Activated T-helper 2 cell treated with anti-CD3 and anti-CD28 coated beads, Interferon-gamma antibody, Interleukin-2, Interleukin-4, amounts not matched to agents 10 μg/mL and 5 μg/mL and 100 μg/mL, durations not matched to agents 14 hours and 24 hours and 36 hours (primary cell): Measurements from ENCODE around the gene UBE2F. TPM values are rescaled to one million over a fixed set of nuclear protein-coding genes. Genes with fewer than 3 reads are reported as not detected.
A peak's percentile ranks its signal among the peaks of the same experiment; 100 is the strongest.
"Not testable (repeated sequence)": the region's sequence is repeated elsewhere in the genome, so short reads cannot be mapped to it uniquely, and the experiment has no call there.

ENCODE experiments used
- DNase-seq: peaks from one replicate; pipeline ENCODE4 v3.0.0; 2021; ENCODE audit warnings: low spot score
- H3K27ac Mint-ChIP-seq: one replicate; pipeline ENCODE4 v1.8.0; 2021; ENCODE audit warnings: mixed read lengths
- H3K27me3 Mint-ChIP-seq: one replicate; pipeline ENCODE4 v1.8.0; 2021; ENCODE audit warnings: low read depth, mixed read lengths
- H3K36me3 Mint-ChIP-seq: one replicate; pipeline ENCODE4 v1.8.0; 2021; ENCODE audit warnings: low read depth, mixed read lengths
- H3K4me1 Mint-ChIP-seq: one replicate; pipeline ENCODE4 v1.8.0; 2021; ENCODE audit warnings: low read depth, mixed read lengths
- H3K4me3 Mint-ChIP-seq: one replicate; pipeline ENCODE4 v1.8.0; 2021; ENCODE audit warnings: low read depth, mild to moderate bottlenecking, moderate library complexity, mixed read lengths
- H3K9me3 Mint-ChIP-seq: one replicate; pipeline ENCODE4 v1.8.0; 2021; ENCODE audit warnings: mixed read lengths
- intact Hi-C: fragments of 100-400 bp; cut with micrococcal nuclease; formaldehyde crosslinking; loops from one replicate; pipeline ENCODE4 v1.15.1; 2023
- total RNA-seq: library from RNA; stranded (reverse); gene quantifications from 2 replicates; pipeline ENCODE4 v1.2.3, GENCODE V29; 2022

Gene UBE2F
- total RNA-seq, 1 donor from 2014 or later = 137 TPM

DNA sequence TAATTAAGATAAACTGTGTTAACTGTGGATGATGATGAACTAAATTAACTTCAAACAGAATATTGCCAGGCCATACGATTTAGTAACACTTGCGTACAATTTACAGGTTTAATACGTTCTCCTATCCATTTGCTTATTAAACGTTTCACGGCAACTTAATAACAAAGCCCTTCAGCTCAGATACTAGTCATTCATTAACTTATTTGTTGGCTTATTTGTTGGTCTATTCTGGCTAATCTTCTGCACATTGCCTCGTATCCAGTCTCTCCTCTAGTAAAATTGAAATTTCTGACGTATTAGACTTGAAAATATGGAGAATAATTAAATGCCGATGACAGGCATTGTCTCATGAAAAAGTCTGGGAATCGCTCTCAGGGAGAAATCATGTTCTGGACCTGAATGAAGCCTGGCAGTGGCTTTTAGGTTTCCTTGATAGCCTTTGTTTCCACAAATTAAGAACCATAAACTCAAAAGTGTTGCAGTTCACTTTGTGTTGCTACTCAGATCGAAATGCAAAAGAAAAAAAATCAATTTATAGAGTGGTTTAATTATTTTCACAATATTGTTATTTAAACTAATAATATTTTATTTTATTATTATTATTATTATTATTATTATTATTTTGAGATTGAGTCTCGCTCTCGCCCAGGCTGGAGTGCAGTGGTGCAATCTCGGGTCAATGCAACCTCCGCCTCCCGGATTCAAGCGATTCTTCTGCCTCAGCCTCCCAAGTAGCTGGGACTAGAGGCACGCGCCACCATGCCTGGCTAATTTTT is 98.4 kb downstream of the UBE2F start:
- H3K27me3 Mint-ChIP-seq = no peaks in the 10 kb centered on the region
- intact Hi-C loops = loop anchor here (10.0 kb wide), 1 partner anchor 630 kb away; no protein-coding TSS in a partner anchor
- H3K27ac Mint-ChIP-seq = peak overlapping the region; percentile 12
- peaks cover 69% of the 10 kb centered on the region for H3K4me1 Mint-ChIP-seq
- H3K4me3 Mint-ChIP-seq = no peak overlapping the region
- peaks cover 79% of the 10 kb centered on the region for H3K36me3 Mint-ChIP-seq
- DNase-seq = no peak
- peaks cover 17% of the 10 kb centered on the region for H3K9me3 Mint-ChIP-seq

DNA sequence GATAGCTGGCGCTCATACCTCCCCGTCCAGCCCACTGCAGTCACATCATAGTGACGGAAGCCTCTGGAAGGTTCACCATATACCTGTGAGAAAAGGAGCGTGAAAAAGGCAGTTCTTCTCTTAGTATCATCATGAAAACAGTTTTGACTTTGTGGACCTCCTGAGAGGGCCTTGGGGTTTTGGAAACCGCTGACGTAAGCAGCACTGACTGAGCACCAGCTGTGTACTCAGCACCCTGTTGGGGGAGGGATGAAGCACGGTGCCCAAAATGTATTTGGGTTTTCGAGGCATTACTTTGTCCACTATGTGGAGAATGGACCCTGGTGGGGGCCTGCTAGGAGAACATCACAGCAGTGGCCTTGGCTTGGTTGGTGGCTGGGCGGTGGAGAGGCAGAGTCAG is 99.4 kb downstream of the UBE2F start:
- H3K9me3 Mint-ChIP-seq = peaks cover 17% of the 10 kb centered on the region
- H3K27me3 Mint-ChIP-seq = no peaks in the 10 kb centered on the region
- H3K27ac Mint-ChIP-seq = peak overlapping the region; percentile 69
- no peak for DNase-seq
- intact Hi-C loops = loop anchor here (10.0 kb wide), 1 partner anchor 631 kb away; no protein-coding TSS in a partner anchor
- H3K4me3 Mint-ChIP-seq = no peak overlapping the region
- peaks cover 81% of the 10 kb centered on the region for H3K36me3 Mint-ChIP-seq
- peaks cover 69% of the 10 kb centered on the region for H3K4me1 Mint-ChIP-seq

DNA sequence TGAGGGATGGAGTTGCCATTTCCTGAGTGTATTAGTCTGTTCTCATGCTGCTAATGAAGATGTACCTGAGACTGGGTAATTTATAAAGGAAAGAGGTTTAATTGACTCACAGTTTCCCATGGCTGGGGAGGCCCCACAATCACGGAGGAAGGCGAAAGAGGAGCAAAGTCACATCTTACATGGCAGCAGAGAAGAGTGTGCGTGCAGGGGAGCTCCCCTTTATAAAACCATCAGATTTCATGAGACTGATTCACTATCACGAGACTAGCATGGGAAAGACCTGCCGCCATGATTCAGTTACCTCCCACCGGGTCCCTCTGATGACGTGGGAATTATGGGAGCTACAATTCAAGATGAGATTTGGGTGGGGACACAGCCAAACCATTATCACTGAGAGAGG is 99.9 kb downstream of the UBE2F start:
- H3K4me3 Mint-ChIP-seq, H3K27me3 Mint-ChIP-seq, DNase-seq: not testable (repeated sequence)
- peaks cover 19% of the 10 kb centered on the region for H3K9me3 Mint-ChIP-seq
- H3K36me3 Mint-ChIP-seq = peaks cover 80% of the 10 kb centered on the region
- intact Hi-C loops = loop anchor here (10.0 kb wide), 1 partner anchor 632 kb away; no protein-coding TSS in a partner anchor
- peak overlapping the region; percentile 69 for H3K27ac Mint-ChIP-seq
- peaks cover 66% of the 10 kb centered on the region for H3K4me1 Mint-ChIP-seq

DNA sequence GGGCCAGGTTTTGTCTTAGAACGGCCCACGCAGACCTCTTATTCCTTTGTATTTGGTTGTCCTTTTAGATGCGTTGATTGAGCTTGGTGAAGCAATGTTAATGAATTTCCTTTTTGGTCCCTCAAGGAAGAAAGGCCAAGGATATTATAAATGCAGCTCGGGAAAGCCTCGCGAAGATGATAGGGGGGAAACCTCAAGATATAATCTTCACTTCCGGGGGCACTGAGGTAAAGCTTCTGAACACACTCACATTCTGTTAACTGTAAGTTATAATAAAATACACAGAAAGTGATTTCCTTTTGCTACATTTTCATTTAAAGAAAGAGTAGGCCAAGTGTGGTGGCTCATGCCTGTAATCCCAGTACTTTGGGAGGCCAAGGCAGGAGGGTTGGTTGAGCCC is 101.1 kb downstream of the UBE2F start:
- no peaks in the 10 kb centered on the region for H3K27me3 Mint-ChIP-seq
- DNase-seq = no peak
- peaks cover 64% of the 10 kb centered on the region for H3K4me1 Mint-ChIP-seq
- intact Hi-C loops = loop anchor here (10.0 kb wide), 1 partner anchor 633 kb away; no protein-coding TSS in a partner anchor
- peaks cover 84% of the 10 kb centered on the region for H3K36me3 Mint-ChIP-seq
- peaks cover 29% of the 10 kb centered on the region for H3K9me3 Mint-ChIP-seq
- no peak overlapping the region for H3K4me3 Mint-ChIP-seq
- H3K27ac Mint-ChIP-seq = peak overlapping the region; percentile 24

DNA sequence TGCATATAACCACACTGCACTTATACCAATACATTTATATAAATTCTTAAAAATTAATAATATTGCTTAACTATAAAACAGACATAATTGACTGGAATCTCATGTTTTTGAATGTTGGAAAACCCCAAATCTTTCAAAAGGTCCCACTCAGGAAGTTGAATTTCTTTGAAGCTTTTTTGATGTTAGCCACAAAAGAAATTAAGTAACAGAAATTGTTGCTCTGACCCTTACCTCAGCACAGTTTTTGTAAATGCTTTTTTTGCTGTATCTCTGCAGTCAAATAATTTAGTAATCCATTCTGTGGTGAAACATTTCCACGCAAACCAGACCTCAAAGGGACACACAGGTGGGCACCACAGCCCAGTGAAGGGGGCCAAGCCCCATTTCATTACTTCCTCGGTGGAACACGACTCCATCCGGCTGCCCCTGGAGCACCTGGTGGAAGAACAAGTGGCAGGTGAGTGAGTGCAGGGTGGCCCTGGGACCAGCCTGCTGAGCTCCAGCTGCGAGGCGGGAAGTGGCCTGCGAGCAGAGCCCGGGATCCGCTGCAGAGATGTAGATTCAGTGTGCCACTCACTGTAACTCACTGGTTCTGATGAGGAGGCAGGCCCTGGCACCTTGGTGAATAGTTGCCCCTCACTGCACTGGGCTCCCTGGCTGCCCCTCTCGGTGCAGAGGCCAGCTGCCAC is 102.4 kb downstream of the UBE2F start:
- peak overlapping the region; percentile 60 for H3K4me3 Mint-ChIP-seq
- H3K4me1 Mint-ChIP-seq = peaks cover 53% of the 10 kb centered on the region
- H3K27me3 Mint-ChIP-seq = no peaks in the 10 kb centered on the region
- intact Hi-C loops = loop anchor here (10.0 kb wide), 1 partner anchor 634 kb away; no protein-coding TSS in a partner anchor
- peaks cover 88% of the 10 kb centered on the region for H3K36me3 Mint-ChIP-seq
- DNase-seq = no peak
- peak overlapping the region; percentile 65 for H3K27ac Mint-ChIP-seq
- peaks cover 35% of the 10 kb centered on the region for H3K9me3 Mint-ChIP-seq

DNA sequence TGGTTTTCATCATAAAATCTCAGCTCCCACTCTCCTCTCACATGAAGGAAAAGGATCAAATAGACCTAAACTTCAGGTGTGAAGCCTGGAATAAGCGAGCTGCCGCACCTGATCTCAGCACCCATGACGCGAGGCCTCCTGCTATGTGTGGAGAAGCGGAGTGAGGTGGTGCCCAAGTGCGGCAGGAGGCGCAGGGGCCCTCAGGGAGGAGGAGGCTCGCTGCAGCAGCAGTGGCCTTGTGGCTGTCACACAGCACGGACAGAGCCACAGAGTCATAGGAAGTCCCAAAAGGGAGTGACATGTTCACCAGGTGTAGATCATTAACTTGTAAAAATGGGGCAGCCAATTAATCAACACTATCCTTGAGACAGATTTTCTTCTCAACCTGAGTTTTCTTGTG is 103.1 kb downstream of the UBE2F start:
- no peak for DNase-seq
- H3K9me3 Mint-ChIP-seq = peaks cover 37% of the 10 kb centered on the region
- no peak overlapping the region for H3K4me3 Mint-ChIP-seq
- H3K36me3 Mint-ChIP-seq = peaks cover 89% of the 10 kb centered on the region
- no peaks in the 10 kb centered on the region for H3K27me3 Mint-ChIP-seq
- peaks cover 51% of the 10 kb centered on the region for H3K4me1 Mint-ChIP-seq
- H3K27ac Mint-ChIP-seq = peak overlapping the region; percentile 65
- intact Hi-C loops = loop anchor here (10.0 kb wide), 1 partner anchor 635 kb away; no protein-coding TSS in a partner anchor

DNA sequence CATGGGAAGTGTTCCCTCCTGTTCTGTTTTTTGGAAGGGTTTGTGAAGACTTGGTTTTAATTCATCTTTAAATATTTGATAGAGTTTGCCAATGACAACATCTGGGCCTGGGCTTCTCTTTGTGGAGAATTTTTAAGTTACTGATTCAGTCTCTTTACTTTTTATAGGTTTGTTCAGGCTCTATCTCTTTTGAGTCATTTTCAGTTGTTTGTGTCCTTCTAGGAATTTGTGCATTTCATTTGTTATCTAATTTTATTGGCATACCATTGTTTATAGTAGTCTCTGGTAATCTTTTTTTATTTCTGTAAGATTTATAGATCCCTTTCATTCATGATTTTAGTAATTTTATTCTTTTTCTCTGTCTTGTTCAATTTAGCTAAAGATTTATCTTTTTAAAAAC is 108.6 kb downstream of the UBE2F start:
- no peak for DNase-seq
- intact Hi-C loops = no loop called here
- Mint-ChIP-seq H3K9me3 (peaks cover 25% of the 10 kb centered on the region), H3K4me3 (no peak overlapping the region), H3K4me1 (peaks cover 21% of the 10 kb centered on the region), H3K36me3 (peaks cover 88% of the 10 kb centered on the region), H3K27ac (no peak overlapping the region), H3K27me3 (no peaks in the 10 kb centered on the region)

DNA sequence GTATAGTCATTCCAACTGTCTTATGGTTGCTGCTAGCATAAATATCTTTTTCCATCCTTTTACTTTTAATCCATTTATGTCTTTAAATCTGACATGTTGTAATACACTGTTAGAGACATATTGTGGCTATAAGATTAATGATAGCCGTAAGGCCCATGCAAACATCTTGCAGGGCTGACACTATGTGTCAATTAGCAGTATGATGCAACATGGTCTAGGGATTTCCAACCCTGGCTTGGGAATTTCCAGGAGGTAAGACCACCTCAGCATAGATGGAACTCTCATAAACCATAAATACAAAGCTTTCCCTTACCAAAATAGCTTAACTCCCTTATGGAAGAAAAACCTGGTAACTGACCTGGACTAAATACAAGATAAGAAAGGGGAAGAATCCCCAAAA is 110.5 kb downstream of the UBE2F start:
- peaks cover 18% of the 10 kb centered on the region for H3K9me3 Mint-ChIP-seq
- no peak for DNase-seq
- no peak overlapping the region for H3K4me3 Mint-ChIP-seq
- H3K27me3 Mint-ChIP-seq = no peaks in the 10 kb centered on the region
- H3K27ac Mint-ChIP-seq = no peak overlapping the region
- H3K36me3 Mint-ChIP-seq = peaks cover 93% of the 10 kb centered on the region
- H3K4me1 Mint-ChIP-seq = peaks cover 14% of the 10 kb centered on the region
- intact Hi-C loops = no loop called here

DNA sequence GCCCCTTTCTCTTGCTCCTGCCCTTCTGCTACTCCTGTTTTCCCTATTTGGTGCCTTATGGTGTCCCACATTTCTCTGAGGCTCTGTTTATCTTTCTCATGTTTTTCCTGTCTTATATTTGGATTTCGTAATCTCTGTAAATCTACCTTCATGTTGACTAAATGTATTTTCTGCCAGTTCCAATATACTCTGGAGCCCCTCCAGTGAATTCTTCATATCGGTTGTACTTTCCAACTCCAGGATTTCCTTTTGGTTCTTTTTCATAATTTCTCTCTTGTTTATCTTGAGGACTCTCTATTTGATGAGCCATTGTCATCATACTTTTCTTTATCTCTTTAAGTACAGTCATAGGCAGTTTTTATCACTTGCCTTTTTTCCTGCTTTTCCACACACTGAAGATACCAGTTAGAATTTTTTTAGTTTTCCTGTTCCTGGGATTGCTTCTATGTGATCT is 113.1 kb downstream of the UBE2F start:
- Mint-ChIP-seq H3K27ac (no peak overlapping the region), H3K36me3 (peaks cover 88% of the 10 kb centered on the region), H3K4me1 (peaks cover 9% of the 10 kb centered on the region), H3K4me3 (no peak overlapping the region), H3K27me3 (no peaks in the 10 kb centered on the region), H3K9me3 (peaks cover 5% of the 10 kb centered on the region)
- DNase-seq = no peak
- intact Hi-C loops = no loop called here

DNA sequence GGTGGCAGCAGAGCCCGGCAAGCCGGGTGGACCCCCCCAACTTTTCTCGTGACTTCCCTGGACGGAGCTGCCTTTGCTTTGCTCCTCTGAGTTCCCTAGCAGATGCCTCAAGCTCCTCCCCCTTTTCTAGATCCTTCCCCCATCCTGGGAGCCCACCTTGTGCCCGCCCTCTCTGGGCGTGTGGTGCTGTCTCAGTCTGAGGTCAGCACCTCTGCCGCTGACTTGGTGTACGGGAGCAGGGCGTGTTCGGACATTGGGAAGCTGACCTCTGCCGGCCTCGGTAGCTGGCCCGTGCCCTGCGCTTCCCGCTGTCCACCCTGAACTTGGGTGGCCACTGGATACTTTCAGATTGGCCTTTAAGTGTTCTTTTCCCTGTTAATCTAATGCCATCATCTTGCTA is 113.7 kb downstream of the UBE2F start:
- Mint-ChIP-seq H3K27ac (no peak overlapping the region), H3K27me3 (no peaks in the 10 kb centered on the region), H3K36me3 (peaks cover 86% of the 10 kb centered on the region), H3K9me3 (no peaks in the 10 kb centered on the region), H3K4me1 (peaks cover 4% of the 10 kb centered on the region), H3K4me3 (no peak overlapping the region)
- intact Hi-C loops = no loop called here
- DNase-seq = no peak

DNA sequence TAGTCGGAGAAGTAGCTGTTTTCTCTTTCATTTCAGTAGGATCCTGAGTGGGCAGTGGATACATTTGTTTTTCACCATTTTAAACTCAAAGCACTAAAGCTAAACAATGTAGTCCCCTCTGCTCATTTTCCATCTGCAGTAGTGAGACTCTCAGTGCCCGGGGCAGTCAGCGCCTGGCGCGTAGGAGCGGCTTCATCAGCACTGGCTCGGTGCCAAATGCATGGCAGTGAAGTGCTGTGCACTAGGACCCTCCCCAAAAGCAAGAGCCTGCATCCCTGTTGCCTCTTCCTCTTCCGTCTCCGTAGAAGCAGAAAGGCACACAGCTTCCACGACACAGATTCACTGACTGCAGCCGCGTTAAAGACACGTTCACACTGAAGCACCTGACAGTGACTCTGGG is 114.3 kb downstream of the UBE2F start:
- no peaks in the 10 kb centered on the region for H3K9me3 Mint-ChIP-seq
- H3K27ac Mint-ChIP-seq = no peak overlapping the region
- peaks cover 86% of the 10 kb centered on the region for H3K36me3 Mint-ChIP-seq
- no peak overlapping the region for H3K4me3 Mint-ChIP-seq
- no peaks in the 10 kb centered on the region for H3K27me3 Mint-ChIP-seq
- intact Hi-C loops = no loop called here
- H3K4me1 Mint-ChIP-seq = peaks cover 4% of the 10 kb centered on the region
- no peak for DNase-seq

DNA sequence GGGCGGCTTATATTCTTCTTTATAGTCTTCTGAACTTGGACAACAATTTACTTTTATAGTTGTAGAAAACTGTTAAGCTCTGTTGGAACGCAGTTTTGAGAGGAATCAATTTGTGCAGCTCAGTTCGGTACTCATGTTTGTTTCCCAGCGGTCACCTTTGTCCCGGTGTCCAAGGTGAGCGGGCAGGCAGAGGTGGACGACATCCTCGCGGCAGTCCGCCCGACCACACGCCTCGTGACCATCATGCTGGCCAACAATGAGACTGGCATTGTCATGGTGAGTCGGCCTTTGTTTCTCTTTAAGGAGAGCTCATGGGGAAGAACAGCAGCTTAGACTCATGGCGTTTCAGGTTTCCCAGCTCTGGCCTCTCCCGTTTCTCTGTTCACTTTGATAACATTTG is 114.7 kb downstream of the UBE2F start:
- intact Hi-C loops = no loop called here
- Mint-ChIP-seq H3K27ac (no peak overlapping the region), H3K4me1 (peaks cover 4% of the 10 kb centered on the region), H3K9me3 (no peaks in the 10 kb centered on the region), H3K27me3 (no peaks in the 10 kb centered on the region), H3K4me3 (no peak overlapping the region), H3K36me3 (peaks cover 84% of the 10 kb centered on the region)
- DNase-seq = peak; percentile 5

DNA sequence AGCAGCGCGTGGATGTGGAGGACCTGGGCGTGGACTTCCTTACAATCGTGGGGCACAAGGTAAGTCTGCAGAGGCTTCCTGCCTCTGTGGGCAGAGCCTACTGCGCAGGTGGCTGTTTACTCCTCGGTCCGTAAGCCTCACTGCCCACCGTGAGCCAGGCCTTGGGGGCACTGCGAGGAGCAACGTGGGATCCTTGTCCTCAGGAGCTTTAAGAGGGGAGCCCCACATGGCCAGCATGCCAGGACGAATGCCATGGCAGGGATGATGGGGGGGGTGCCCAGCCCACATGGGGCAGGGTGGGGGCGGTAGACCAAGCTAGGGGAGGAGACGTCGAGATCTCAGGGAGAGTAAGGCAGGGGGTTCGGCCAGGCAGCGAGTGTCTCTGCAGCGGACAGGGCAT is 115.3 kb downstream of the UBE2F start:
- Mint-ChIP-seq H3K4me3 (no peak overlapping the region), H3K4me1 (peaks cover 5% of the 10 kb centered on the region), H3K27me3 (no peaks in the 10 kb centered on the region), H3K27ac (no peak overlapping the region), H3K36me3 (peaks cover 83% of the 10 kb centered on the region), H3K9me3 (no peaks in the 10 kb centered on the region)
- intact Hi-C loops = no loop called here
- DNase-seq = peak; percentile 4
